HepG2 (cell line): Measurements from ENCODE around the gene TTC21B. TPM values are rescaled to one million over a fixed set of nuclear protein-coding genes. Genes with fewer than 3 reads are reported as not detected.

ENCODE experiments used
- ATAC-seq: fragments of 200-7000 bp; cut with Tn5 transposase; 3 replicates; pipeline ENCODE4 v1.9.1; 2020; ENCODE audit warnings: mild to moderate bottlenecking, moderate library complexity
- BruUV-seq: library from RNA; stranded (reverse); fragments of 400-500 nt; replicated peaks from 2 replicates; lab custom pipeline; 2021; lab: Mats Ljungman, UMichigan
- CTCF ChIA-PET: fragments of 300-600 bp; formaldehyde crosslinking; extraction: SDS; loops from one replicate; lab custom pipeline; 2021; ENCODE audit warnings: low total read pairs, inconsistent platforms, low intra/inter-chr PET ratio; lab: Yijun Ruan, JAX
- POLR2A ChIA-PET: fragments of 350-600 bp; sonication (Branson Sonifier 250); formaldehyde crosslinking; loops from one replicate; lab custom pipeline; 2020; ENCODE audit warnings: antibody characterized with exemption, inconsistent platforms; lab: Yijun Ruan, JAX
- DNase-seq: peaks from one replicate; pipeline ENCODE4 v3.0.0-alpha.2; 2015; ENCODE audit warnings: low spot score
- FAIRE-seq: peaks from 3 replicates; lab custom pipeline; 2011; peaks lifted over from hg19 to GRCh38; lab: Jason Lieb, UNC
- H2AFZ ChIP-seq: one replicate; pipeline ENCODE4 v1.6.1; 2011; ENCODE audit warnings: low read length, inconsistent platforms
- H3K27ac ChIP-seq: fragments of 300-600 bp; 3 replicates; pipeline ENCODE4 v1.8.0; 2011; ENCODE audit warnings: mixed run types, mild to moderate bottlenecking, mixed read lengths, low read length, inconsistent platforms; ENCODE audit not compliant: insufficient read depth; ENCODE audit errors: extremely low read length
- H3K27me3 ChIP-seq, 2 experiments: fragments of 200-600 bp in 1 of 2; 2 replicates in 1 of 2; 3 replicates in 1 of 2; pipeline versions ENCODE4 v1.6.0 to v1.8.0; 2011; ENCODE audit warnings: low read length in 2 of 2, mild to moderate bottlenecking in 2 of 2, moderate library complexity in 2 of 2, inconsistent platforms in 1 of 2; ENCODE audit not compliant: insufficient read depth in 2 of 2, control insufficient read depth in 1 of 2
- H3K36me3 ChIP-seq, 2 experiments: fragments of 200-600 bp in 1 of 2; replicated peaks in 1 of 2; 2 replicates in 1 of 2; 3 replicates in 1 of 2; pipeline versions ENCODE4 v1.5.1 to v1.8.0; 2011; ENCODE audit warnings: low read length in 2 of 2, inconsistent platforms in 1 of 2; ENCODE audit not compliant: insufficient read depth in 2 of 2, control insufficient read depth in 1 of 2
- H3K4me1 ChIP-seq: 2 replicates; pipeline ENCODE4 v1.5.1; 2012; ENCODE audit warnings: low read length, inconsistent platforms; ENCODE audit not compliant: insufficient read depth
- H3K4me2 ChIP-seq: 2 replicates; pipeline ENCODE4 v1.6.0; 2011; ENCODE audit warnings: low read depth, low read length, inconsistent platforms
- H3K4me3 ChIP-seq, 3 experiments: fragments of 200-600 bp in 1 of 3; sonication (generic), shearing (Covaris generic) in 1 of 3; replicated peaks in 1 of 3; 2 replicates each; pipeline ENCODE4 v1.5.1; 2011 to 2016; ENCODE audit warnings: low read length in 3 of 3, inconsistent platforms in 2 of 3, low read depth in 2 of 3, mild to moderate bottlenecking in 2 of 3, control low read depth in 1 of 3, mixed read lengths in 1 of 3; ENCODE audit not compliant: insufficient read depth in 1 of 3
- H3K79me2 ChIP-seq: one replicate; pipeline ENCODE4 v1.6.1; 2011; ENCODE audit warnings: low read length, inconsistent platforms; ENCODE audit not compliant: insufficient read depth
- H3K9ac ChIP-seq: 2 replicates; pipeline ENCODE4 v1.6.0; 2011; ENCODE audit warnings: mild to moderate bottlenecking, low read depth, low read length, inconsistent platforms; ENCODE audit not compliant: insufficient read depth
- H3K9me3 ChIP-seq: 2 replicates; pipeline ENCODE4 v1.5.1; 2012; ENCODE audit warnings: mild to moderate bottlenecking, low read length
- H4K20me1 ChIP-seq: 2 replicates; pipeline ENCODE4 v1.6.0; 2011; ENCODE audit warnings: inconsistent platforms, mild to moderate bottlenecking, low read length, moderate library complexity; ENCODE audit not compliant: insufficient read depth
- BRD4 ChIP-seq: sonication (generic); formaldehyde crosslinking; IDR thresholded peaks from 2 replicates; pipeline ENCODE4 v1.4.0; 2020; ENCODE audit warnings: missing genetic modification reagents
- CEBPG ChIP-seq: IDR thresholded peaks from 2 replicates; pipeline ENCODE4 v1.6.1; 2016
- E2F5 ChIP-seq: sonication (generic); formaldehyde crosslinking; conservative IDR thresholded peaks from 2 replicates; pipeline ENCODE4 v1.4.0; 2020; ENCODE audit warnings: missing genetic modification reagents
- GABPB1 ChIP-seq: IDR thresholded peaks from 2 replicates; pipeline ENCODE4 v1.6.1; 2016; ENCODE audit warnings: mild to moderate bottlenecking, missing genetic modification reagents, moderate library complexity, missing compliant biosample characterization
- HNF4A ChIP-seq: sonication (generic); formaldehyde crosslinking; IDR thresholded peaks from 2 replicates; pipeline ENCODE4 v1.4.0; 2020; ENCODE audit warnings: missing genetic modification reagents
- MXD3 ChIP-seq: IDR thresholded peaks from 2 replicates; pipeline ENCODE4 v1.6.1; 2016; ENCODE audit warnings: mild to moderate bottlenecking, missing biosample characterization, missing genetic modification reagents
- PBX2 ChIP-seq: IDR thresholded peaks from 2 replicates; pipeline ENCODE4 v1.6.1; 2016; ENCODE audit warnings: control low read depth
- TFDP1 ChIP-seq: IDR thresholded peaks from 2 replicates; pipeline ENCODE4 v1.6.1; 2016; ENCODE audit warnings: missing compliant biosample characterization, missing genetic modification reagents, borderline replicate concordance
- ZNF331 ChIP-seq: sonication (generic); formaldehyde crosslinking; IDR thresholded peaks from 2 replicates; pipeline ENCODE4 v1.4.0; 2020; ENCODE audit warnings: missing genetic modification reagents
- ZNF530 ChIP-seq: sonication (generic); formaldehyde crosslinking; IDR thresholded peaks from 2 replicates; pipeline ENCODE4 v1.5.0; 2020; ENCODE audit warnings: low read depth, mild to moderate bottlenecking, missing genetic modification reagents
- ZNF570 ChIP-seq: sonication (generic); formaldehyde crosslinking; IDR thresholded peaks from 2 replicates; pipeline ENCODE4 v1.4.0; 2020; ENCODE audit warnings: mild to moderate bottlenecking, missing genetic modification reagents, borderline replicate concordance
- ZNF891 ChIP-seq: sonication (generic); formaldehyde crosslinking; IDR thresholded peaks from 2 replicates; pipeline ENCODE4 v1.5.0; 2020; ENCODE audit warnings: mild to moderate bottlenecking, missing genetic modification reagents
- whole genome bisulfite sequencing: methylation state at CpG from one replicate; pipeline ENCODE4 v1.1.6; 2017; ENCODE audit warnings: low lambda C conversion rate; 5-methylcytosine and 5-hydroxymethylcytosine counted together
- in situ Hi-C: cut with HindIII; loops from 2 replicates; pipeline ENCODE4 v1.10.0; 2017; ENCODE audit warnings: low pct_unique_long_range_greater_than_20kb; ENCODE audit not compliant: extremely low pct_ligation_motif_present
- intact Hi-C: fragments of 100-400 bp; cut with micrococcal nuclease; formaldehyde crosslinking; loops from one replicate; pipeline ENCODE4 v1.10.0; 2022; ENCODE audit not compliant: unreplicated experiment
- polyA plus RNA-seq, 8 experiments: library from polyadenylated mRNA; depleted of rRNA in 3 of 8; stranded (reverse) in 7 of 8; unstranded in 1 of 8; fragments of >200 nt; fragmentation: Illumina TruSeq in 4 of 8; extraction: Trizol in 4 of 8; gene quantifications; 2 replicates each; pipeline versions ENCODE4 v1.2.1 to v1.2.3, GENCODE V29; 2011 to 2016; ENCODE audit warnings: low read depth in 4 of 8, missing spikeins in 1 of 8, mixed read lengths in 1 of 8; ENCODE audit not compliant: insufficient read depth in 1 of 8
- total RNA-seq, 5 experiments: library from RNA; depleted of rRNA; stranded (reverse); fragments of >200 nt; fragmentation: Illumina TruSeq; extraction: Trizol; gene quantifications; 2 replicates each; pipeline ENCODE4 v1.2.3, GENCODE V29; 2016; ENCODE audit warnings: low read depth in 1 of 5
- TF ChIP-seq, protein P1 (sequence below): sonication (generic); formaldehyde crosslinking; IDR thresholded peaks from one replicate; pipeline ENCODE4 v1.5.1; 2020; ENCODE audit warnings: mild to moderate bottlenecking, missing genetic modification reagents; ENCODE audit errors: not compliant biosample characterization

TTC21B gene
- total and polyA plus RNA-seq, 2 of the 13 experiments (the other 11 are each of a cell fraction or from before 2014, with no cell fraction given), result 39.1 to 67.1 TPM

GRCh38 chr2:165837122-165837521 is 116.5 kb downstream of the TTC21B start (continued):
- no peak for TF ChIP-seq PBX2 (CRISPR knock-in tag)
- no peak for TF ChIP-seq BRD4 (CRISPR knock-in tag)
- TF ChIP-seq ZNF891 (CRISPR knock-in tag), result no peak
- no peak for TF ChIP-seq HNF4A (CRISPR knock-in tag)

DNA sequence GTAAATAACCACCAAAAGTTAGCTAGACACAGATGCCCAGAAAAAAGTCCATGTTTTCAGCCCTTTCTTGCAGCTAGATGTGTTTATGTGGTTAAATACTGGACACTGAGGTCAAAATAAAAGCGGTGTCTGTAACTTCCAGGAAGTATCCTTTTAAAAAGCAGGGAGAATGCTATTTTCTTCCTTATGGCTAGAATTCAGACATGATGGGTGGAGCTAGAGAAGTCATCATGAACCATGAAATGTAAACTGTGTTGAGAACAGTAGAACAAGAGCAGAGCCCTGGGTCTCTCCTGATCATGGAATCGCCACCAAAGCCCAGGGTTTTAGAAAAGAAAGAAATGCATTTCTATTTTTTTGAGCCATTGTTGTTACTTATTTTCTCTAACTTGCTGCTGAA is 118.2 kb downstream of the TTC21B start:
- POLR2A ChIA-PET, result no interaction called here
- no peak for FAIRE-seq
- in situ Hi-C loops, result no loop called here
- TF ChIP-seq, protein P1, sequence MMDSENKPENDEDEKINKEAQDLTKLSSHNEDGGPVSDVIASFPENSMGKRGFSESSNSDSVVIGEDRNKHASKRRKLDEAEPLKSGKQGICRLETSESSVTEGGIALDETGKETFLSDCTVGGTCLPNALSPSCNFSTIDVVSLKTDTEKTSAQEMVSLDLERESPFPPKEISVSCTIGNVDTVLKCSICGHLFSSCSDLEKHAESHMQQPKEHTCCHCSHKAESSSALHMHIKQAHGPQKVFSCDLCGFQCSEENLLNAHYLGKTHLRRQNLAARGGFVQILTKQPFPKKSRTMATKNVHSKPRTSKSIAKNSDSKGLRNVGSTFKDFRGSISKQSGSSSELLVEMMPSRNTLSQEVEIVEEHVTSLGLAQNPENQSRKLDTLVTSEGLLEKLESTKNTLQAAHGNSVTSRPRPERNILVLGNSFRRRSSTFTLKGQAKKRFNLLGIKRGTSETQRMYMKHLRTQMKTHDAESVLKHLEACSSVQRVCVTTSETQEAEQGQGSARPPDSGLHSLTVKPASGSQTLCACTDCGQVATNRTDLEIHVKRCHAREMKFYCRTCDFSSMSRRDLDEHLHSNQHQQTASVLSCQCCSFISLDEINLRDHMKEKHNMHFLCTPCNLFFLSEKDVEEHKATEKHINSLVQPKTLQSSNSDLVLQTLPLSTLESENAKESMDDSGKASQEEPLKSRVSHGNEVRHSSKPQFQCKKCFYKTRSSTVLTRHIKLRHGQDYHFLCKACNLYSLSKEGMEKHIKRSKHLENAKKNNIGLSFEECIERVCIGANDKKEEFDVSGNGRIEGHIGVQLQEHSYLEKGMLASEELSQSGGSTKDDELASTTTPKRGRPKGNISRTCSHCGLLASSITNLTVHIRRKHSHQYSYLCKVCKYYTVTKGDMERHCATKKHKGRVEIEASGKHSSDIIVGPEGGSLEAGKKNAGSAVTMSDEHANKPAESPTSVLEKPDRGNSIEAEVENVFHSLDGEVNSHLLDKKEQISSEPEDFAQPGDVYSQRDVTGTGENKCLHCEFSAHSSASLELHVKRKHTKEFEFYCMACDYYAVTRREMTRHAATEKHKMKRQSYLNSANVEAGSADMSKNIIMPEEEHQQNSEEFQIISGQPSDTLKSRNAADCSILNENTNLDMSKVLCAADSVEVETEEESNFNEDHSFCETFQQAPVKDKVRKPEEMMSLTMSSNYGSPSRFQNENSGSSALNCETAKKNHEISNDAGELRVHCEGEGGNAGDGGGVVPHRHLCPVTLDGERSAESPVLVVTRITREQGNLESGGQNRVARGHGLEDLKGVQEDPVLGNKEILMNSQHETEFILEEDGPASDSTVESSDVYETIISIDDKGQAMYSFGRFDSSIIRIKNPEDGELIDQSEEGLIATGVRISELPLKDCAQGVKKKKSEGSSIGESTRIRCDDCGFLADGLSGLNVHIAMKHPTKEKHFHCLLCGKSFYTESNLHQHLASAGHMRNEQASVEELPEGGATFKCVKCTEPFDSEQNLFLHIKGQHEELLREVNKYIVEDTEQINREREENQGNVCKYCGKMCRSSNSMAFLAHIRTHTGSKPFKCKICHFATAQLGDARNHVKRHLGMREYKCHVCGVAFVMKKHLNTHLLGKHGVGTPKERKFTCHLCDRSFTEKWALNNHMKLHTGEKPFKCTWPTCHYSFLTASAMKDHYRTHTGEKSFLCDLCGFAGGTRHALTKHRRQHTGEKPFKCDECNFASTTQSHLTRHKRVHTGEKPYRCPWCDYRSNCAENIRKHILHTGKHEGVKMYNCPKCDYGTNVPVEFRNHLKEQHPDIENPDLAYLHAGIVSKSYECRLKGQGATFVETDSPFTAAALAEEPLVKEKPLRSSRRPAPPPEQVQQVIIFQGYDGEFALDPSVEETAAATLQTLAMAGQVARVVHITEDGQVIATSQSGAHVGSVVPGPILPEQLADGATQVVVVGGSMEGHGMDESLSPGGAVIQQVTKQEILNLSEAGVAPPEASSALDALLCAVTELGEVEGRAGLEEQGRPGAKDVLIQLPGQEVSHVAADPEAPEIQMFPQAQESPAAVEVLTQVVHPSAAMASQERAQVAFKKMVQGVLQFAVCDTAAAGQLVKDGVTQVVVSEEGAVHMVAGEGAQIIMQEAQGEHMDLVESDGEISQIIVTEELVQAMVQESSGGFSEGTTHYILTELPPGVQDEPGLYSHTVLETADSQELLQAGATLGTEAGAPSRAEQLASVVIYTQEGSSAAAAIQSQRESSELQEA, result no peak
- no peak for TF ChIP-seq ZNF570 (CRISPR knock-in tag)
- no peak for TF ChIP-seq E2F5
- TF ChIP-seq GABPB1 (CRISPR knock-in tag), result no peak
- TF ChIP-seq TFDP1, result no peak
- TF ChIP-seq CEBPG (CRISPR knock-in tag), result no peak
- TF ChIP-seq MXD3 (CRISPR knock-in tag), result no peak
- no peak for TF ChIP-seq ZNF331
- no peak for TF ChIP-seq ZNF530 (CRISPR knock-in tag)

More for the DNA sequence above, 118.2 kb downstream of the TTC21B start:
- Histone ChIP-seq H3K9me3 (no peaks in the 10 kb centered on the region), H2AFZ (no peak overlapping the region), H3K4me2 (no peak overlapping the region), H3K79me2 (no peaks in the 10 kb centered on the region), H3K4me1 (no peaks in the 10 kb centered on the region), H3K27me3 (no peaks in the 10 kb centered on the region), H3K9ac (no peak overlapping the region), H3K4me3 (no peak overlapping the region), H3K36me3 (no peaks in the 10 kb centered on the region), H3K27ac (no peak overlapping the region), H4K20me1 (no peaks in the 10 kb centered on the region)
- CTCF ChIA-PET, result no interaction called here
- no TSS peak for BruUV-seq
- whole genome bisulfite sequencing, result 48% methylated on average over 2 of the region's 2 CpGs
- DNase-seq (no peak), ATAC-seq (no peak)
- intact Hi-C loops, result no loop called here
